A549 (cell line): ENCODE data around the gene BFSP2. TPM values are rescaled to one million over a fixed set of nuclear protein-coding genes. Genes with fewer than 3 reads are reported as not detected.

Experiments
- ATAC-seq, 2 experiments: fragments of 200-7000 bp in 1 of 2; fragments of >200 bp in 1 of 2; cut with Nextera tagmentation in 1 of 2; cut with Tn5 transposase in 1 of 2; 3 replicates each; pipeline versions ENCODE4 v1.8.0 to v1.9.1; 2018 to 2020; ENCODE audit warnings: mild to moderate bottlenecking in 1 of 2, moderate library complexity in 1 of 2
- CTCF ChIA-PET: fragments of 300-600 bp; sonication (Branson Sonifier 250); formaldehyde crosslinking; extraction: SDS; loops from one replicate; lab custom pipeline; 2021; ENCODE audit warnings: antibody characterized with exemption, inconsistent platforms; lab: Yijun Ruan, JAX
- POLR2A ChIA-PET: fragments of 350-600 bp; formaldehyde crosslinking; extraction: SDS; loops from one replicate; lab custom pipeline; 2021; ENCODE audit warnings: antibody characterized with exemption, inconsistent platforms; lab: Yijun Ruan, JAX
- DNase-seq, 2 experiments: peaks; one replicate each; pipeline versions ENCODE4 v3.0.0 to v3.0.0-alpha.2; 2011 to 2016; ENCODE audit warnings: low read depth in 1 of 2, low spot score in 1 of 2
- FAIRE-seq: peaks from 2 replicates; lab custom pipeline; 2011; peaks lifted over from hg19 to GRCh38; lab: Jason Lieb, UNC
- H3K27ac ChIP-seq, 2 experiments: fragments of >200 bp; sonication (Bioruptor Twin); formaldehyde crosslinking; 3 replicates each; pipeline ENCODE4 v1.5.1; 2016 to 2017
- H3K4me1 ChIP-seq: fragments of >200 bp; sonication (Bioruptor Twin); formaldehyde crosslinking; 3 replicates; pipeline ENCODE4 v1.6.1; 2016
- H3K4me2 ChIP-seq: fragments of >200 bp; sonication (Bioruptor Twin); formaldehyde crosslinking; 3 replicates; pipeline ENCODE4 v1.6.1; 2016
- H3K4me3 ChIP-seq: fragments of >200 bp; sonication (Bioruptor Twin); formaldehyde crosslinking; 3 replicates; pipeline ENCODE4 v1.5.1; 2016
- H3K9me3 ChIP-seq: fragments of >200 bp; sonication (Bioruptor Twin); formaldehyde crosslinking; 3 replicates; pipeline ENCODE4 v1.6.1; 2016
- BHLHE40 ChIP-seq: IDR thresholded peaks from 2 replicates; pipeline ENCODE4 v1.6.1; 2012; ENCODE audit warnings: low read depth, low read length, inconsistent platforms
- CEBPB ChIP-seq, 2 experiments: fragments of >200 bp in 1 of 2; sonication (Bioruptor Twin) in 1 of 2; formaldehyde crosslinking in 1 of 2; IDR thresholded peaks; 2 replicates each; pipeline ENCODE4 v1.6.1; 2012 to 2016
- CHD4 ChIP-seq: fragments of 200-600 bp; sonication (generic); IDR thresholded peaks from 2 replicates; pipeline ENCODE4 v1.6.1; 2016; ENCODE audit warnings: antibody characterized with exemption, mild to moderate bottlenecking, borderline replicate concordance
- FOSB ChIP-seq: fragments of 250-450 bp; sonication (Bioruptor Pico); IDR thresholded peaks from 2 replicates; pipeline ENCODE4 v1.5.0; 2020; ENCODE audit warnings: mild to moderate bottlenecking, moderate library complexity
- HOXA7 ChIP-seq: fragments of 250-450 bp; sonication (Bioruptor Pico); IDR thresholded peaks from 2 replicates; pipeline ENCODE4 v1.5.0; 2020; ENCODE audit warnings: mild to moderate bottlenecking, moderate library complexity
- HOXB13 ChIP-seq: fragments of 250-450 bp; sonication (Bioruptor Pico); IDR thresholded peaks from 2 replicates; pipeline ENCODE4 v1.5.0; 2020; ENCODE audit warnings: low read depth, mild to moderate bottlenecking, moderate library complexity
- JUN ChIP-seq, 2 experiments: fragments of >200 bp; sonication (Bioruptor Twin); formaldehyde crosslinking; IDR thresholded peaks; 2 replicates in 1 of 2; 3 replicates in 1 of 2; pipeline ENCODE4 v1.6.1; 2016 to 2017
- KDM1A ChIP-seq: fragments of 200-600 bp; sonication (generic); IDR thresholded peaks from 2 replicates; pipeline ENCODE4 v1.6.1; 2016; ENCODE audit warnings: low read depth, mild to moderate bottlenecking
- KDM5A ChIP-seq: fragments of 200-600 bp; sonication (generic); IDR thresholded peaks from 2 replicates; pipeline ENCODE4 v1.6.1; 2016; ENCODE audit warnings: antibody characterized with exemption, mild to moderate bottlenecking
- MAZ ChIP-seq: fragments of 150-350 bp; IDR thresholded peaks from 2 replicates; pipeline ENCODE4 v1.6.1; 2014; ENCODE audit warnings: antibody characterized with exemption, low read depth, low read length, borderline replicate concordance
- NPAS2 ChIP-seq: fragments of 250-450 bp; sonication (Bioruptor Pico); IDR thresholded peaks from 2 replicates; pipeline ENCODE4 v1.8.0; 2022; ENCODE audit warnings: mild to moderate bottlenecking, moderate library complexity, borderline replicate concordance
- POLR2AphosphoS2 ChIP-seq: conservative IDR thresholded peaks from 2 replicates; pipeline ENCODE4 v1.6.1; 2012; ENCODE audit warnings: low read length, improper control_type of control experiment, inconsistent platforms
- RARB ChIP-seq: fragments of 250-450 bp; sonication (Bioruptor Pico); IDR thresholded peaks from 2 replicates; pipeline ENCODE4 v1.8.0; 2021; ENCODE audit warnings: mild to moderate bottlenecking, moderate library complexity
- RFX5 ChIP-seq: fragments of 450-650 bp; IDR thresholded peaks from 2 replicates; pipeline ENCODE4 v1.7.1; 2014; ENCODE audit warnings: antibody characterized with exemption, mild to moderate bottlenecking, moderate library complexity
- RNF2 ChIP-seq: fragments of 200-600 bp; sonication (generic); IDR thresholded peaks from 2 replicates; pipeline ENCODE4 v1.6.1; 2016; ENCODE audit warnings: low read depth, mild to moderate bottlenecking, antibody characterized with exemption, moderate library complexity, borderline replicate concordance
- SMC3 ChIP-seq: fragments of >200 bp; sonication (Bioruptor Twin); formaldehyde crosslinking; IDR thresholded peaks from 3 replicates; pipeline ENCODE4 v1.6.1; 2018; ENCODE audit warnings: inconsistent platforms
- SREBF2 ChIP-seq: fragments of 450-650 bp; IDR thresholded peaks from 2 replicates; pipeline ENCODE4 v1.6.1; 2014; ENCODE audit warnings: mild to moderate bottlenecking, moderate library complexity
- TFCP2L1 ChIP-seq: fragments of 250-450 bp; sonication (Bioruptor Pico); IDR thresholded peaks from 2 replicates; pipeline ENCODE4 v1.5.0; 2021; ENCODE audit warnings: mild to moderate bottlenecking
- TP53 ChIP-seq: fragments of 250-450 bp; sonication (Bioruptor Pico); IDR thresholded peaks from 2 replicates; pipeline ENCODE4 v1.5.0; 2021; ENCODE audit warnings: mild to moderate bottlenecking, moderate library complexity
- WGBS: methylation state at CpG from one replicate; pipeline ENCODE4 v1.1.6; 2017; ENCODE audit errors: missing lambda C conversion rate; 5-methylcytosine and 5-hydroxymethylcytosine counted together
- polyA plus RNA-seq, 4 experiments: library from polyadenylated mRNA; depleted of rRNA in 3 of 4; stranded (reverse); fragments of >200 nt; fragmentation: RNase III in 1 of 4; extraction: RNeasy Plus Mini Kit Qiagen cat#74134 plus additional on column Dnase treatment in 1 of 4; gene quantifications; 2 replicates in 3 of 4; 3 replicates in 1 of 4; pipeline ENCODE4 v1.2.3, GENCODE V29; 2011 to 2017
- TF ChIP-seq, protein P1 (sequence below): IDR thresholded peaks from 2 replicates; pipeline ENCODE4 v1.6.1; 2012
- TF ChIP-seq, protein P2 (sequence below): IDR thresholded peaks from 2 replicates; pipeline ENCODE4 v1.6.1; 2012; ENCODE audit warnings: low read depth, borderline replicate concordance
- TF ChIP-seq, protein P3 (sequence below): fragments of >200 bp; sonication (Bioruptor Twin); formaldehyde crosslinking; IDR thresholded peaks from 2 replicates; pipeline ENCODE4 v1.6.1; 2016
- TF ChIP-seq, protein P4 (sequence below): fragments of 150-350 bp; IDR thresholded peaks from 2 replicates; pipeline ENCODE4 v1.6.1; 2014; ENCODE audit warnings: low read depth, mild to moderate bottlenecking, low read length
- TF ChIP-seq, protein P5 (sequence below): fragments of 250-450 bp; sonication (Bioruptor Pico); IDR thresholded peaks from 2 replicates; pipeline ENCODE4 v1.5.0; 2020; ENCODE audit warnings: low read depth, mild to moderate bottlenecking, moderate library complexity
- TF ChIP-seq, protein P6 (sequence below): fragments of 450-650 bp; IDR thresholded peaks from 2 replicates; pipeline ENCODE4 v1.6.1; 2014; ENCODE audit warnings: antibody characterized with exemption

BFSP2 gene
- polyA plus RNA-seq, 2 of the 4 experiments (the other 2 are of a cell fraction) = 0.18 TPM; not detected in 1

DNA sequence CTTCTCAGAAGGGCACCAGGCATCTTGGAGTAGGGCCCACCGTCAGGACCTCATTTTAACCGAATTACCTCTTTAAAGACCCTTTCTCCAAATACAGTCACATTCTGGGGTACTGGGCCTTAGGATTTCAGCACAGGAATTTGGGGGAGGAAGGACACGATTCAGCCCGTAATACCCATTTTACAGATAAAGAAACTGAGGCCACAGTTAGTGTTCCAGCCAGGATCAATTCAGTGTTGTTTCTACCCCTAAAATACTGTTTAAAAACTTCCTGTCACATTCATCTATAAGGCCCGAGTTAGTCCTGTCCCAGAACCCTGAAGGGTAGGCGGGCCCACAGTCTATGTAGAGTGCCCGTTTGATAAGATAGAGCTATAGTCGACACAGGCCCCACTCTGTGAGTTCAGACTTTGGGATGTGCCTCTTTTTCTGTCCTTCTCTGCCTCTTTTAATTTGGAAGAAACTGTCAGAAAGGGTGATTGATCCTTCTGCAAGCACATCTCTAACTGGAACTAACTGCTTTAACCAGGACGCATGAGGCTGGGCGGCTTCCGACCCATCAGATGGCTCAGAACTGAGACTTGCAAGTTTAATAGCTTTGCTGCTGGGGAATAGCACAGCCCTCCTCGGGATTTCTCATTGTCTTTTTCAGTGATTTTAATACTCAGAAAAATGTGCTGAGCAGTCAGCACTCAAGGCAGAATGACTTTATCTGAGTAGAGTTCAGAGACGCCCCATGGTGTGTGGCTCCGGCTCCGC lies 19.5 kb downstream of the BFSP2 start:
- FAIRE-seq = no peak
- H3K4me2 ChIP-seq = no peak overlapping the region
- POLR2A ChIA-PET = no interaction called here
- no peak overlapping the region for H3K4me3 ChIP-seq
- H3K9me3 ChIP-seq = no peaks in the 10 kb centered on the region
- CTCF ChIA-PET = interaction anchor here (1.8 to 3.7 kb wide), 2 partner anchors 9 to 688 kb away, joined by 5 to 21 read pairs; no protein-coding TSS in a partner anchor
- TF ChIP-seq RNF2 (no peak), JUN (IDR thresholded peaks at IDR 0.05) (no peak), CEBPB (IDR thresholded peaks at IDR 0.05) (no peak), SREBF2 (no peak), TFCP2L1 (no peak), NPAS2 (CRISPR knock-in tag) (no peak), TP53 (CRISPR knock-in tag) (no peak)
- TF ChIP-seq, protein P1, sequence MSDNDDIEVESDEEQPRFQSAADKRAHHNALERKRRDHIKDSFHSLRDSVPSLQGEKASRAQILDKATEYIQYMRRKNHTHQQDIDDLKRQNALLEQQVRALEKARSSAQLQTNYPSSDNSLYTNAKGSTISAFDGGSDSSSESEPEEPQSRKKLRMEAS = no peak
- TF ChIP-seq, protein P2, sequence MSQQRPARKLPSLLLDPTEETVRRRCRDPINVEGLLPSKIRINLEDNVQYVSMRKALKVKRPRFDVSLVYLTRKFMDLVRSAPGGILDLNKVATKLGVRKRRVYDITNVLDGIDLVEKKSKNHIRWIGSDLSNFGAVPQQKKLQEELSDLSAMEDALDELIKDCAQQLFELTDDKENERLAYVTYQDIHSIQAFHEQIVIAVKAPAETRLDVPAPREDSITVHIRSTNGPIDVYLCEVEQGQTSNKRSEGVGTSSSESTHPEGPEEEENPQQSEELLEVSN = no peak
- TF ChIP-seq, protein P3, sequence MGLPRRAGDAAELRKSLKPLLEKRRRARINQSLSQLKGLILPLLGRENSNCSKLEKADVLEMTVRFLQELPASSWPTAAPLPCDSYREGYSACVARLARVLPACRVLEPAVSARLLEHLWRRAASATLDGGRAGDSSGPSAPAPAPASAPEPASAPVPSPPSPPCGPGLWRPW = no peak
- no peak overlapping the region for H3K27ac ChIP-seq
- no peaks in the 10 kb centered on the region for H3K4me1 ChIP-seq
- DNase-seq = no peak
- 66% methylated on average over 12 of the region's 15 CpGs for WGBS
- no peak for ATAC-seq

DNA sequence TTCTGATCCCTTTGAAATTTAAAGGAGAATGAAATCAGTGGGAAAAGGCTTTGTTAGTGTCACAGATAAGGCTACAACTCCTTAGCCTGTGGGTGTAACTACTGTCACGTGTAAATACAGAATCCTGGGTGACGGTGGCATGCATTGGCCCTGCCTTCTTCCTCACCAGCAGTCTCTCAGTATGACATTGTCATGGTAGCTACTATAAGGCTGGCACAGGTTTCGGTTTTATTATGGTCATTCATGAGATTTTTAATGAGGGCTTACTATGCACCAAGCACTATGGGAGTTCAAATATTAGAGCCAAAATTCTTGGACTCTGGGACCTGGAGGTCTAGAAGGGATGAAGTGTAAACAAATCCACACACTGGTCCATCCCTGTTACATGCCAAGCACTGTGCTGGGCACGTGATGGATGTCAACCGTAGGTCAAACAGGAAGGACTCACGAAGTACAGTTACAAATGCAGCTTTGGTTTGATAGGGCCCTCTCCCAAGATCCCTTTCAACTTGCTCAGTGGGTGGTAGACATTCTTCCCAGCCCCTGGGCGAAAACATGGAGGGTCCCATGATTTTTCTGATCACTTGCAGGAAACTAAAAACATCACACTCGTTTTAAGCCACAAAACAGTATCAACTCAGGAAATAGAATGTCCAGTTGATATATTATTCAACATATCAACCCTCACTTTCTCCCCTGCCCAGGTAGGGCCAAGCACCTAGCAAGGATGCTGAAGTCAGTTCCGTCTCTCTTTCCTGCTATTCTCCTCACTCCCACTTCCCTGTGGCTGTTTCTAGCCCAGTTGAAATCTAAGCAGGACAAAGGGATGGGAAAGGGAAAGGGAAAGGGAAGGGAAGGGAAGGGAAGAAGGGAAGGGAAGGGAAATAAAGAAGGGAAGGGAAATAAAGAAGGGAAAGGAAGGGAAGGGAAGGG lies 25.3 kb downstream of the BFSP2 start:
- WGBS = 62% methylated on average over 9 of the region's 9 CpGs
- no peak for TF ChIP-seq NPAS2 (CRISPR knock-in tag)
- no peak for TF ChIP-seq RARB (CRISPR knock-in tag)
- TF ChIP-seq, protein P4, sequence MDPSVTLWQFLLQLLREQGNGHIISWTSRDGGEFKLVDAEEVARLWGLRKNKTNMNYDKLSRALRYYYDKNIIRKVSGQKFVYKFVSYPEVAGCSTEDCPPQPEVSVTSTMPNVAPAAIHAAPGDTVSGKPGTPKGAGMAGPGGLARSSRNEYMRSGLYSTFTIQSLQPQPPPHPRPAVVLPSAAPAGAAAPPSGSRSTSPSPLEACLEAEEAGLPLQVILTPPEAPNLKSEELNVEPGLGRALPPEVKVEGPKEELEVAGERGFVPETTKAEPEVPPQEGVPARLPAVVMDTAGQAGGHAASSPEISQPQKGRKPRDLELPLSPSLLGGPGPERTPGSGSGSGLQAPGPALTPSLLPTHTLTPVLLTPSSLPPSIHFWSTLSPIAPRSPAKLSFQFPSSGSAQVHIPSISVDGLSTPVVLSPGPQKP = no peak
- no peak for TF ChIP-seq BHLHE40
- no peak for TF ChIP-seq KDM5A
- TF ChIP-seq FOSB = no peak
- TF ChIP-seq RNF2 = no peak
- no peak for TF ChIP-seq RFX5
- TF ChIP-seq KDM1A = no peak
- no peak for TF ChIP-seq CHD4
- H3K9me3 ChIP-seq = no peaks in the 10 kb centered on the region
- DNase-seq (no peak), FAIRE-seq (no peak), ATAC-seq (no peak)
- POLR2A ChIA-PET = no interaction called here
- H3K4me3 ChIP-seq = no peak overlapping the region
- no peak overlapping the region for H3K4me2 ChIP-seq
- H3K27ac ChIP-seq = no peak overlapping the region
- CTCF ChIA-PET = interaction anchor here (1.1 to 1.5 kb wide), 6 partner anchors 22 to 699 kb away, joined by 3 to 11 read pairs (median 4); no protein-coding TSS in a partner anchor
- H3K4me1 ChIP-seq = no peaks in the 10 kb centered on the region

DNA sequence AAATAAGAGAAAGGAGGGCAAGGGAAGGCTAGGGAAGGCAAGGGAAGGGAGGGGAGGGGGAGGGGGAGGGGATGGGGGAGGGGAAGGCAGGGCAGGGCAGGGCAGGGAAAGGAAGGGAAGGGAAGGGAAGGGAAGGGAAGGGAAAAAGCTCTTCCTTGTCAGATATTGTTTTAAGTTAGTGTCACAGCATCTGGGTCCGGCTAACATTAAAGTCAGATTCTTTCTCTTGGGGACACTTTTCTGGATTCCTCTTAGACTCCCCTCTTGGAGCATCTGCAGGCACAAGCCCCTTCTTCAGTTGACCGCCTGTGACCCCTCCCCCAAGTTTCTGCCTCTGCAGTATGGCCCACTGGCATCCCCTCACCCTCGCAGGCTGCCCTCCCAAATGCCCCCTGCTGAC lies 26.0 kb downstream of the BFSP2 start:
- H3K27ac ChIP-seq = no peak overlapping the region
- H3K4me3 ChIP-seq = no peak overlapping the region
- no peaks in the 10 kb centered on the region for H3K9me3 ChIP-seq
- no peak overlapping the region for H3K4me2 ChIP-seq
- no peaks in the 10 kb centered on the region for H3K4me1 ChIP-seq
- ChIA-PET CTCF (interaction anchor here (1.0 to 1.2 kb wide), 2 partner anchors 695 to 700 kb away, joined by 4 to 5 read pairs; no protein-coding TSS in a partner anchor), POLR2A (no interaction called here)
- no peak for ATAC-seq
- DNase-seq = no peak
- no peak for FAIRE-seq
- WGBS = 52% methylated on average over 3 of the region's 3 CpGs
- no peak for TF ChIP-seq RFX5
- TF ChIP-seq, protein P4 = no peak
- no peak for TF ChIP-seq SMC3
- TF ChIP-seq KDM1A = no peak
- TF ChIP-seq, protein P3 = no peak
- no peak for TF ChIP-seq HOXB13 (CRISPR knock-in tag)
- TF ChIP-seq POLR2AphosphoS2 = no peak
- TF ChIP-seq, protein P5, sequence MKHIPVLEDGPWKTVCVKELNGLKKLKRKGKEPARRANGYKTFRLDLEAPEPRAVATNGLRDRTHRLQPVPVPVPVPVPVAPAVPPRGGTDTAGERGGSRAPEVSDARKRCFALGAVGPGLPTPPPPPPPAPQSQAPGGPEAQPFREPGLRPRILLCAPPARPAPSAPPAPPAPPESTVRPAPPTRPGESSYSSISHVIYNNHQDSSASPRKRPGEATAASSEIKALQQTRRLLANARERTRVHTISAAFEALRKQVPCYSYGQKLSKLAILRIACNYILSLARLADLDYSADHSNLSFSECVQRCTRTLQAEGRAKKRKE (CRISPR knock-in tag) = no peak
- TF ChIP-seq, protein P6, sequence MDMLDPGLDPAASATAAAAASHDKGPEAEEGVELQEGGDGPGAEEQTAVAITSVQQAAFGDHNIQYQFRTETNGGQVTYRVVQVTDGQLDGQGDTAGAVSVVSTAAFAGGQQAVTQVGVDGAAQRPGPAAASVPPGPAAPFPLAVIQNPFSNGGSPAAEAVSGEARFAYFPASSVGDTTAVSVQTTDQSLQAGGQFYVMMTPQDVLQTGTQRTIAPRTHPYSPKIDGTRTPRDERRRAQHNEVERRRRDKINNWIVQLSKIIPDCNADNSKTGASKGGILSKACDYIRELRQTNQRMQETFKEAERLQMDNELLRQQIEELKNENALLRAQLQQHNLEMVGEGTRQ = no peak
- TF ChIP-seq HOXA7 = no peak
- no peak for TF ChIP-seq TFCP2L1
- no peak for TF ChIP-seq MAZ
